ENCODE measurements around the gene MYO9A.

- TF ChIP-seq, protein P1, sequence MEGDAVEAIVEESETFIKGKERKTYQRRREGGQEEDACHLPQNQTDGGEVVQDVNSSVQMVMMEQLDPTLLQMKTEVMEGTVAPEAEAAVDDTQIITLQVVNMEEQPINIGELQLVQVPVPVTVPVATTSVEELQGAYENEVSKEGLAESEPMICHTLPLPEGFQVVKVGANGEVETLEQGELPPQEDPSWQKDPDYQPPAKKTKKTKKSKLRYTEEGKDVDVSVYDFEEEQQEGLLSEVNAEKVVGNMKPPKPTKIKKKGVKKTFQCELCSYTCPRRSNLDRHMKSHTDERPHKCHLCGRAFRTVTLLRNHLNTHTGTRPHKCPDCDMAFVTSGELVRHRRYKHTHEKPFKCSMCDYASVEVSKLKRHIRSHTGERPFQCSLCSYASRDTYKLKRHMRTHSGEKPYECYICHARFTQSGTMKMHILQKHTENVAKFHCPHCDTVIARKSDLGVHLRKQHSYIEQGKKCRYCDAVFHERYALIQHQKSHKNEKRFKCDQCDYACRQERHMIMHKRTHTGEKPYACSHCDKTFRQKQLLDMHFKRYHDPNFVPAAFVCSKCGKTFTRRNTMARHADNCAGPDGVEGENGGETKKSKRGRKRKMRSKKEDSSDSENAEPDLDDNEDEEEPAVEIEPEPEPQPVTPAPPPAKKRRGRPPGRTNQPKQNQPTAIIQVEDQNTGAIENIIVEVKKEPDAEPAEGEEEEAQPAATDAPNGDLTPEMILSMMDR (IDR thresholded peaks at IDR 0.05), result no peak
- no peak for TF ChIP-seq EZH2 (IDR thresholded peaks at IDR 0.05; ENCODE audit: borderline replicate concordance, insufficient read depth, low read depth, low read length, poor library complexity, severe bottlenecking)
These were observed 15.3 kb upstream of the MYO9A start for GRCh38 chr15:72133211-72133610.

Measured in B cell (primary cell).